Stimulated activated naive CD4-positive, alpha-beta T cell (primary cell): ENCODE results near the gene TCF3.

ENCODE experiments used
- DNase-seq, 6 experiments: peaks; one replicate each; lab custom pipeline; 2025; lab: John Stamatoyannopoulos, UW

Gene TCF3

GRCh38 chr19:1609680-1610474, 42.5 kb downstream of the TCF3 start:
- no peak for DNase-seq

GRCh38 chr19:1609103-1609396, 43.4 kb downstream of the TCF3 start:
- peak in 4 of 6 experiments; percentile 21 to 44 (median 30) for DNase-seq

GRCh38 chr19:1608359-1609102, 43.9 kb downstream of the TCF3 start:
- DNase-seq = peak in 5 of 6 experiments; percentile 19 to 47 (median 23)

GRCh38 chr19:1606138-1606651, 46.2 kb downstream of the TCF3 start:
- DNase-seq = no peak

- peak; percentile 88 to 96 (median 91) for DNase-seq
Observed at GRCh38 chr19:1605236-1606137, 46.9 kb downstream of the TCF3 start, which contains the start of gene UQCR11. Gene UQCR11, minus strand, starts transcription at chr19:1605462. Its CDS starts 53 bp downstream, at chr19:1605409.

GRCh38 chr19:1602091-1602707, 50.2 kb downstream of the TCF3 start:
- DNase-seq = no peak

- DNase-seq = no peak
Observed at GRCh38 chr19:1601613-1602064, 50.8 kb downstream of the TCF3 start.

GRCh38 chr19:1599460-1599846, 53.0 kb downstream of the TCF3 start:
- no peak for DNase-seq

- no peak for DNase-seq
Observed at GRCh38 chr19:1598777-1599459, 53.5 kb downstream of the TCF3 start.

- DNase-seq = no peak
Observed at GRCh38 chr19:1593501-1593772, 59.0 kb downstream of the TCF3 start.

- peak; percentile 71 to 90 (median 86) for DNase-seq
Observed at GRCh38 chr19:1592755-1593500, 59.5 kb downstream of the TCF3 start, which contains the start of gene MBD3. Gene MBD3, minus strand, starts transcription at chr19:1592865. Its CDS starts 234 bp downstream, at chr19:1592631.

- DNase-seq = peak; percentile 74 to 91 (median 81)
Observed at GRCh38 chr19:1592024-1592754, 60.2 kb downstream of the TCF3 start.

GRCh38 chr19:1591421-1592023, 60.9 kb downstream of the TCF3 start:
- DNase-seq = peak in 2 of 6 experiments; percentile 17 to 25

- DNase-seq = peak in 3 of 6 experiments; percentile 11 to 25 (median 18)
Observed at GRCh38 chr19:1590641-1591397, 61.6 kb downstream of the TCF3 start.

GRCh38 chr19:1587872-1588271, 64.5 kb downstream of the TCF3 start:
- DNase-seq = no peak

- no peak for DNase-seq
Observed at GRCh38 chr19:1585243-1585580, 67.2 kb downstream of the TCF3 start.

GRCh38 chr19:1584500-1585242, 67.7 kb downstream of the TCF3 start:
- DNase-seq = no peak

GRCh38 chr19:1582201-1582600, 70.2 kb downstream of the TCF3 start:
- no peak for DNase-seq
